HFF-Myc (cell line): Measurements from ENCODE around the gene CCDC171.

Experiments used
- DNase-seq: peaks from one replicate; pipeline ENCODE4 v3.0.0-alpha.2; 2011; ENCODE audit warnings: low read depth; ENCODE audit errors: extremely low read depth
- H3K4me3 ChIP-seq: replicated peaks from 2 replicates; pipeline ENCODE4 v1.5.1; 2011; ENCODE audit warnings: low read depth, mild to moderate bottlenecking, control low read depth, low read length
- TF ChIP-seq, protein P1 (sequence below): IDR thresholded peaks from 2 replicates; pipeline ENCODE4 v1.5.1; 2012; ENCODE audit warnings: mild to moderate bottlenecking, low read depth, low read length, control low read depth; ENCODE audit errors: missing control alignments

CCDC171 gene

DNA sequence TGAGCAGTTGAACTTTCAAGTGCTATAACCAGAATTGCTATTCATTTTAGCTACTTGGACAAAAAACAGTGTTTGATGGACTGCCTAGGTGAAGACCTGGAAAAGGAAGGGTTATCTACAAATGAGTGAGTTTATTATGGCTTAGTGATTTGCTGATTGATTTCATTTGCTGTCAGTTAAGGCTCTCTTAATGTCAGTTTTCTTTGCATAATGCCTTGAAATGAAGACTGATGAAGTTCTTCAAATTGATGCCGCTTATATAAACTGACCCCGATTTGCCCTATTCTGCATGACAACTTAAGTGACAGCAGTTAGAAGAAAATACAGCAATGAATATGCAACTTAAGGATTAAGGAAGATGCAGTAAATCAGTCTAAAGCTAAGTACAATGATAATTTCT lies 332.6 kb downstream of the CCDC171 start:
- TF ChIP-seq, protein P1, sequence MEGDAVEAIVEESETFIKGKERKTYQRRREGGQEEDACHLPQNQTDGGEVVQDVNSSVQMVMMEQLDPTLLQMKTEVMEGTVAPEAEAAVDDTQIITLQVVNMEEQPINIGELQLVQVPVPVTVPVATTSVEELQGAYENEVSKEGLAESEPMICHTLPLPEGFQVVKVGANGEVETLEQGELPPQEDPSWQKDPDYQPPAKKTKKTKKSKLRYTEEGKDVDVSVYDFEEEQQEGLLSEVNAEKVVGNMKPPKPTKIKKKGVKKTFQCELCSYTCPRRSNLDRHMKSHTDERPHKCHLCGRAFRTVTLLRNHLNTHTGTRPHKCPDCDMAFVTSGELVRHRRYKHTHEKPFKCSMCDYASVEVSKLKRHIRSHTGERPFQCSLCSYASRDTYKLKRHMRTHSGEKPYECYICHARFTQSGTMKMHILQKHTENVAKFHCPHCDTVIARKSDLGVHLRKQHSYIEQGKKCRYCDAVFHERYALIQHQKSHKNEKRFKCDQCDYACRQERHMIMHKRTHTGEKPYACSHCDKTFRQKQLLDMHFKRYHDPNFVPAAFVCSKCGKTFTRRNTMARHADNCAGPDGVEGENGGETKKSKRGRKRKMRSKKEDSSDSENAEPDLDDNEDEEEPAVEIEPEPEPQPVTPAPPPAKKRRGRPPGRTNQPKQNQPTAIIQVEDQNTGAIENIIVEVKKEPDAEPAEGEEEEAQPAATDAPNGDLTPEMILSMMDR: no peak
- no peak for DNase-seq

GRCh38 chr9:15889555-15889954 lies 336.7 kb downstream of the CCDC171 start:
- no peak for DNase-seq
- TF ChIP-seq, protein P1: no peak
- H3K4me3 ChIP-seq: no peak overlapping the region

More for the DNA sequence above, 332.6 kb downstream of the CCDC171 start:
- no peak overlapping the region for H3K4me3 ChIP-seq

- H3K4me3 ChIP-seq: no peak overlapping the region
- no peak for DNase-seq
- TF ChIP-seq, protein P1: no peak
Observed at GRCh38 chr9:15901572-15901971, 348.7 kb downstream of the CCDC171 start.

DNA sequence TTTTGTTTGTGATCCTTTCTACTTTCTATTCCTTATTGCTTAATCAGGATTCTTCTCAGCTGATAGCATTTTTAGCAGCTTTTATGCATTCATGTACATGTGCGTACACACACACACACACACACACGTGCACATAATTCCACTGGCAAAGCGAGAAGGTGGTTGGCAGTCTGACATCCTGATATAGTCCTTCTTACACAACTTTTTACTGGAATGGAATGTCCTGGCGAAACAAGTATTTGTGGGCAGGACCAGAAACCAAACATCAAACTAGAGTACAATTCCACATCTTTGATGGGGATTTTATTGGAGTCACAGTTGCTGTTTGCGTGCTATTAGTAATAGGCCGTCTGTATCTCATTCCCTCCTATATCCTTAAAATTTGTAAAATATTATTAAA lies 356.5 kb downstream of the CCDC171 start:
- DNase-seq: no peak
- TF ChIP-seq, protein P1: no peak
- no peak overlapping the region for H3K4me3 ChIP-seq

- DNase-seq: no peak
- TF ChIP-seq, protein P1: no peak
- H3K4me3 ChIP-seq: no peak overlapping the region
Observed at GRCh38 chr9:15915711-15916110, 362.9 kb downstream of the CCDC171 start.

- DNase-seq: peak; percentile 35
- TF ChIP-seq, protein P1: no peak
- H3K4me3 ChIP-seq: no peak overlapping the region
Observed at GRCh38 chr9:15927161-15927560, 374.3 kb downstream of the CCDC171 start.

- H3K4me3 ChIP-seq: no peak overlapping the region
- TF ChIP-seq, protein P1: no peak
- DNase-seq: peak; percentile 21
Observed at GRCh38 chr9:15935661-15936305, 382.9 kb downstream of the CCDC171 start.
